ENCODE data around the gene USP1.

Gene USP1

GRCh38 chr1:62462370-62462769 is 25.5 kb downstream of the USP1 start:
- DNase-seq (ENCODE audit: low read depth, low spot score) = no peak
- H3K4me3 ChIP-seq (ENCODE audit: low read length) = no peak overlapping the region

- no peak for DNase-seq (ENCODE audit: low read depth, low spot score)
- no peak overlapping the region for H3K4me3 ChIP-seq (ENCODE audit: low read length)
Measured at GRCh38 chr1:62467092-62467491, 30.2 kb downstream of the USP1 start.

- no peak overlapping the region for H3K4me3 ChIP-seq (ENCODE audit: low read length)
- DNase-seq (ENCODE audit: low read depth, low spot score) = no peak
Measured at GRCh38 chr1:62476525-62477219, 39.8 kb downstream of the USP1 start.

- DNase-seq (ENCODE audit: low read depth, low spot score) = no peak
- no peak overlapping the region for H3K4me3 ChIP-seq (ENCODE audit: low read length)
Measured at GRCh38 chr1:62481681-62482080, 44.8 kb downstream of the USP1 start.

GRCh38 chr1:62484824-62485468 is 48.1 kb downstream of the USP1 start:
- no peak overlapping the region for H3K4me3 ChIP-seq (ENCODE audit: low read length)
- no peak for DNase-seq (ENCODE audit: low read depth, low spot score)

- no peak for DNase-seq (ENCODE audit: low read depth, low spot score)
- H3K4me3 ChIP-seq (ENCODE audit: low read length) = no peak overlapping the region
Measured at GRCh38 chr1:62487956-62488355, 51.1 kb downstream of the USP1 start.

- no peak for DNase-seq (ENCODE audit: low read depth, low spot score)
Measured at GRCh38 chr1:62492521-62492920, 55.7 kb downstream of the USP1 start.

GRCh38 chr1:62493656-62494055 is 56.8 kb downstream of the USP1 start:
- no peak for DNase-seq (ENCODE audit: low read depth, low spot score)
- H3K4me3 ChIP-seq (ENCODE audit: low read length) = no peak overlapping the region

More at GRCh38 chr1:62492521-62492920, 55.7 kb downstream of the USP1 start:
- no peak overlapping the region for H3K4me3 ChIP-seq (ENCODE audit: low read length)

- no peak overlapping the region for H3K4me3 ChIP-seq (ENCODE audit: low read length)
- DNase-seq (ENCODE audit: low read depth, low spot score) = no peak
Measured at GRCh38 chr1:62494137-62494536, 57.3 kb downstream of the USP1 start.

GRCh38 chr1:62500210-62500609 is 63.4 kb downstream of the USP1 start:
- H3K4me3 ChIP-seq (ENCODE audit: low read length) = no peak overlapping the region
- no peak for DNase-seq (ENCODE audit: low read depth, low spot score)

Data from Jurkat, Clone E6-1 (cell line).